ENCODE results near the gene JUND.

- no peak for TF ChIP-seq EZH2phosphoT487 (conservative IDR thresholded peaks at IDR 0.05; ENCODE audit: low read length)
- TF ChIP-seq CTCF (IDR thresholded peaks at IDR 0.05; ENCODE audit: insufficient read depth, low read length, poor library complexity, severe bottlenecking) = no peak
Observed at GRCh38 chr19:18269070-18269723, 12.2 kb downstream of the JUND start.

All from SU-DHL-6 (cell line).